MM.1S (cell line): ENCODE results near the gene C1QTNF9B.

ENCODE experiments used
- EZH2 ChIP-seq: fragments of 300-600 bp; sonication (generic); optimal IDR thresholded peaks from 2 replicates; pipeline ENCODE3; 2017; ENCODE audit warnings: low read depth, mild to moderate bottlenecking, antibody characterized with exemption, low read length, mixed read lengths
- TF ChIP-seq, protein P1 (sequence below): fragments of 300-600 bp; sonication (generic); IDR thresholded peaks from 2 replicates; pipeline ENCODE4 v1.5.1; 2016; ENCODE audit warnings: antibody characterized with exemption, low read length, mixed read lengths

DNA sequence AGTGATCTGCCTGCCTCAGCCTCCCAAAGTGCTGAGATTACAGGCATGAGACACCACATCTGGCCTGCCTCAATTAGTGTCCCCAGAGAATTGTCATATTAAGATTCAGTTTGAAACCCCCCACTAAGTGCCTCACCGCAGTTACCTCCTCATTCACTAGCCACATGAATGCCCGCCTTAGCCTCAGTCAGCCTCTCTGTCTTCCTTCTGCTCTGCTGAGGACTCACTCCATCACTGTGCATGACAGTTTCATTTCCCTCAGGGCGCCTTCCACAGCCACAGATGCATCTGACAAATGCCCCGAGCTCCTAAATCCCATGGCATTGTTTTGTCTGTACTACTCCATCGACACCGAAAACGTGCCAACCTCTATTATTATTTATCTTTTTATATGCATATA lies 31.4 kb downstream of the C1QTNF9B start:
- TF ChIP-seq, protein P1, sequence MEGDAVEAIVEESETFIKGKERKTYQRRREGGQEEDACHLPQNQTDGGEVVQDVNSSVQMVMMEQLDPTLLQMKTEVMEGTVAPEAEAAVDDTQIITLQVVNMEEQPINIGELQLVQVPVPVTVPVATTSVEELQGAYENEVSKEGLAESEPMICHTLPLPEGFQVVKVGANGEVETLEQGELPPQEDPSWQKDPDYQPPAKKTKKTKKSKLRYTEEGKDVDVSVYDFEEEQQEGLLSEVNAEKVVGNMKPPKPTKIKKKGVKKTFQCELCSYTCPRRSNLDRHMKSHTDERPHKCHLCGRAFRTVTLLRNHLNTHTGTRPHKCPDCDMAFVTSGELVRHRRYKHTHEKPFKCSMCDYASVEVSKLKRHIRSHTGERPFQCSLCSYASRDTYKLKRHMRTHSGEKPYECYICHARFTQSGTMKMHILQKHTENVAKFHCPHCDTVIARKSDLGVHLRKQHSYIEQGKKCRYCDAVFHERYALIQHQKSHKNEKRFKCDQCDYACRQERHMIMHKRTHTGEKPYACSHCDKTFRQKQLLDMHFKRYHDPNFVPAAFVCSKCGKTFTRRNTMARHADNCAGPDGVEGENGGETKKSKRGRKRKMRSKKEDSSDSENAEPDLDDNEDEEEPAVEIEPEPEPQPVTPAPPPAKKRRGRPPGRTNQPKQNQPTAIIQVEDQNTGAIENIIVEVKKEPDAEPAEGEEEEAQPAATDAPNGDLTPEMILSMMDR, result no peak
- no peak for TF ChIP-seq EZH2
